Left renal pelvis (tissue), 4 donors: Measurements from ENCODE around the gene SLK. TPM values are rescaled to one million over a fixed set of nuclear protein-coding genes. Genes with fewer than 3 reads are reported as not detected.

Source experiments
- DNase-seq, 4 donors: peaks; one replicate each; pipeline ENCODE4 v3.0.0-alpha.2; 2013; ENCODE audit warnings: low read depth in 4 of 4, low spot score in 3 of 4
- polyA plus RNA-seq, 4 donors: library from polyadenylated mRNA; unstranded; fragments of 120-200 nt; gene quantifications; one replicate each; pipeline ENCODE4 v1.2.1, GENCODE V29; 2013; ENCODE audit not compliant: insufficient read length in 4 of 4

The SLK gene
- polyA plus RNA-seq, 4 donors: 45.1 to 73.9 (median 62.5) TPM

- DNase-seq: peak in 2 of 4 donors; percentile 32 to 35
Measured at GRCh38 chr10:104045151-104046089, 78.5 kb downstream of the SLK start.

- DNase-seq: no peak
Measured at GRCh38 chr10:104046651-104047050, 79.7 kb downstream of the SLK start.

DNA sequence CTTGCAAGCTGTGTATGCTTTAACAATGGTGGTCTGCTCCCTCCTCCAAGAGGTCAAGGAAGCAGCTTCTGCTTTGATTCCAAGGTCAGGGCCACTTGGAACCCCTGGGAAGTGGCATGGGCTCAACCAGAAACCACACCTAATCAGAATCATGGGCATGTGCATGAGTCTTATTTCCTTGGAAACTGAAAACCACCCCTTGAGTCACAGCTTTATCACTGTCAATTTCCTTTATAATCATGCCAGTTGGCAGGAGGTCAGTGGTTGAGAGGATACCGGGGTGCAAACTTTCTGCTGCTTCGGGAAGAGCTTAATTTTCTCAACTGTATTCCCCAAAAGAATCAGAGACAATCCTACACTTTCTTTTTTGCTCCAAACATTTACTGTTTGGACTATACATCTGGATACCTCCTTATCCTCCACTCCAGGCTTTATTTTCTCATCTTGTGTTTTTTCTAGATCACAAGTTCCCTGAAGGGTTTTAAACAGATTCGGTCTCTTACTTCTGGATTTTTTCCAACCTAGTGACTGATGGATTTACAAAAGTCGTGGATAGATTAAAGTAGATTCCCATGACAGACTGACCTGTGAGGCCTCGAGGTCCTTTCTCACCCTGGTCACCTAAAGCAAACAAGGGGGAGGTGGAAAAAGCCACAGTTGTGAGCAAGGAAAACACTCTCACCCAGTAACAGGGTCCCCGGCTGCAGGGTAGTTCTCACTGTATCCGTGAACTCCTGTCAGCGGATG, 82.7 kb downstream of the SLK start:
- DNase-seq: no peak

- no peak for DNase-seq
Measured at GRCh38 chr10:104052431-104052830, 85.5 kb downstream of the SLK start.

GRCh38 chr10:104053201-104053600, 86.3 kb downstream of the SLK start:
- no peak for DNase-seq

DNA sequence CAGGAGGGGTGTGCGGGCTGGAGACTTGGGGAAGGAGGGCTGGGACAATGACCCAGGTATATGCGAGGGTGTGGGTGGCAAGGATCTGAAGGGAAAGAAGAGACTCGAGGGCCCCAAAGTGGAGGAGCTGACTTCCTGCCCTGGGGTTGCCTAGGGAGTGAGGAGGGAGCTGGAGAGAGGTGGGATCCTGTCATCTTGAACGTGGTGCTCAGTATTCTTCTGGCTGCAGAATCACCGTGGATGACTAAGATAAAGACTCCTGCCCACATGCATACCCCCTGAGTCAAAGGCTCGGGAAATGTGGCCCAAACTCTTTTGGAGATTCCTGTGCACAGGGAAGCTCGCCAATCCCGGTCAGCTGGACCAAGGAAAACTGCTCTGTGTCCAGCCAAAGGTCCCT, 87.5 kb downstream of the SLK start:
- DNase-seq: no peak

GRCh38 chr10:104056619-104057273, 89.8 kb downstream of the SLK start:
- no peak for DNase-seq

DNA sequence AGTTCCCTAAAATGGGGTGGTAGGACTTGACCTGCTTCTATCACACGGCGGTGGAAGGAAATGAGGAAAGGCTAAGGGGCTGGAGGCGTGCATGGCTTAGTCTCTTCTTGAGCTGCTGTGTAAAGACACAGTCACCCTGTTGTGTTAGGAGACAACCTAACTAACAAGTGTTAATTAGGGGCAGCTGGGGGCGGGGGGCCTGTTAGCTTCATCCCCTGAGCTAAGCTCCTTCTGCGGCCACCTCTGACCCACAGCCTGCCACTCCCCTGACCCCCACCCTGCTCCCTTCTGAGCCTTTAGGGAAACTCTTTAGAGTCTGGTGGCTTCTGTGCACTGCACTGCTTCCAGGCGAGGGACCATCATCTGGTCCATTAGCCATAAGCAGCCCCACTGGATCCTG, 90.8 kb downstream of the SLK start:
- no peak for DNase-seq

GRCh38 chr10:104059364-104059763, 92.4 kb downstream of the SLK start:
- no peak for DNase-seq

GRCh38 chr10:104061196-104061595, 94.3 kb downstream of the SLK start:
- DNase-seq: no peak

GRCh38 chr10:104065748-104066147, 98.8 kb downstream of the SLK start:
- DNase-seq: no peak

DNA sequence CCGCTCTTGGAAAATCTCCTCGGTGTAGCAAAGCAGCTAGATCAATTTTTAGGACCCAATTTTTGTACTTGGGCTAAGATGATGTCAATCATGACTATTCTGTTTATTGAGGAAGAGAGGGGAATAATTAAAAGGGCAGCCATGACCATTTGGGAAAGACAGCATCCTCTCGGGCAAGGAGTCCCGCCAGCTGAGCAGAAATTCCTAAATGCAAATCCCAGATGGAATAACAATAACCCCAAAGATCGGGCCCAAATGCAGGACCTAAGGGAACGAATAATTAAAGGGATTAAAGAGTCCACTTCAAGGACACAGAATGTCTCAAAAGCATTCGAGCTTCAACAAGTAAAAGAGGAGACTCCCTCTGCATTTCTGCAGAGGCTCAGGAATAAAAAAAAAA, 100.0 kb downstream of the SLK start:
- no peak for DNase-seq

DNA sequence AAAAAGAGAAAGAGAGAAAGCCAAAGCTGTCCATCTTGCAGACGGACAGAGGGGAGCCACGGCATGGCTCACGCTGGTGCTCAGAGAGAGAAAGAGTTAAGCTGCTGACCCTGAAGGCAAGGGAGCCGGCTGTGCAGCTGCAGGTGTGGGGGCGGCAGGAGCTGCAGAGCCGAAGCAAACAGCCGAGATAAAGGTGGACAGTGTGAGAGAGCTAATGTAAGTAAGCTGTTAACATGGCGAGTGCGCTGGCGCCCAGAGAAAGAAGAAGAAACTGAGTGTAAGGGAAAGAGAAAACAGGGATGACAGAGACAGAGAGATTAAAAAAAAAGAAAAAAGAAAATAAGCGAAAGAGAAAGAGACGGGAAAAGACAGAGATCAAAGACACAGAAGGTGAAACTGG, 100.6 kb downstream of the SLK start:
- peak in 1 of 4 donors; percentile 10 for DNase-seq

DNA sequence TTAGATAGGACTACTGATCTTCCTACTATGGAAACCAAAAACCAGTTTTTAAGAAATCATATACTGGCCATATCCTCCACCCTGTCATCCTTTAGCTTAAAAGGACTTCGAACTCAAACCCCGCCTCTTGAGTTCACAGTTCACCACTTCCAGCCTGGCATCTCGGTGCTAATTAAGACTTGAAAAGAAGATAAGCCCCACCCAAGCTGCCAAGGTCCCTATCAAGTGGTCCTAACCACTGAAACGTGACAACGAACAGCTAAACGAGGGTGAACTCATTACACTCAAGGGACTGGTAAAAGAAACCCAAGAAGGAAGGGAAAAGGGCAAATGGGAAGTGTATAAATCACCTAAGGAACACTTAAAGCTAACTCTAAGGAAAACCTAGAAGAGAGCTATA, 102.7 kb downstream of the SLK start:
- DNase-seq: peak in 2 of 4 donors; percentile 10 to 15

- no peak for DNase-seq
Measured at GRCh38 chr10:104072786-104073185, 105.8 kb downstream of the SLK start.

GRCh38 chr10:104074505-104074904, 107.6 kb downstream of the SLK start:
- DNase-seq: no peak

GRCh38 chr10:104076743-104077160, 109.8 kb downstream of the SLK start:
- peak; percentile 31 to 55 (median 45) for DNase-seq

GRCh38 chr10:104077247-104077646, 110.3 kb downstream of the SLK start:
- DNase-seq: peak in 1 of 4 donors; percentile 8

DNA sequence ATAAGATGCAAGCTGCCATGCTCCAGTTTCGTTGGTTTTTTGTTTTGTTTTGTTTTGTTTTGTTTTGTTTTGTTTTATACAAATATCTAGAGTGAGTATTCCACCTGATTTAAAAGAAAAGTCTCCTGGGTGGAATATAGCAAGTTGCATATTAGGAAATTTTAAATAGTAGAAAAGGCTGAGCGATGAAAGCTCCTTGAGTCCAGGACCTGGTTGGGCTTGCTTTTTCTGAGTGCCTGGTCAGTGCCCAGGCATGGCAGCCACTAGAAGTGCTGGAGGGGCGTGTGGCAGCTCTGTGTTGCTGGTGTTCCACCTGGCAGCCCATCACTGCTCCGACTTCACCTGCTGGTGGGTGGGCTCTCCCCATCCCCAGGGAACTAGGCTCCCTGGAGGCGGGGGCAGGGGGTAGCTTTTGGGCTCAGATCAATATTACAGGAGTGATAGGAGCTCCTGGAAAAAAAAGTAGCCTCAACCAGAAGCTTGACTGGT, 110.8 kb downstream of the SLK start:
- DNase-seq: no peak
